Measurements from ENCODE around the gene XAGE5. TPM values are rescaled to one million over a fixed set of nuclear protein-coding genes. Genes with fewer than 3 reads are reported as not detected.

Gene XAGE5
- total RNA-seq, 1 experiment from 2014 or later, result not detected

Other genes starting within 250 kb of the XAGE5 start
- not detected in 2 replicates for gene SSX7, start 156.4 kb upstream of the XAGE5 start, total RNA-seq (2014; rRNA removed; shearing (Covaris generic))
- 0.45 TPM in 1 of 2 replicates, not detected in the other for gene SSX2, start 104.1 kb upstream of the XAGE5 start, total RNA-seq (2014; rRNA removed; shearing (Covaris generic))
- gene SSX2B, start 60.0 kb upstream of the XAGE5 start, total RNA-seq (2014; rRNA removed; shearing (Covaris generic)), result 0.10 TPM in 1 of 2 replicates, not detected in the other
- gene SPANXN5, start 13.9 kb upstream of the XAGE5 start, total RNA-seq (2014; rRNA removed; shearing (Covaris generic)), result not detected in 2 replicates
- not detected in 2 replicates for gene XAGE3, start 56.8 kb downstream of the XAGE5 start, total RNA-seq (2014; rRNA removed; shearing (Covaris generic))
- gene FAM156B, start 86.0 kb downstream of the XAGE5 start, total RNA-seq (2014; rRNA removed; shearing (Covaris generic)), result 21.5 and 24.3 TPM in 2 replicates
- 7.2 and 8.8 TPM in 2 replicates for gene FAM156A, start 147.2 kb downstream of the XAGE5 start, total RNA-seq (2014; rRNA removed; shearing (Covaris generic))
- 3.4 and 3.6 TPM in 2 replicates for gene GPR173, start 237.5 kb downstream of the XAGE5 start, total RNA-seq (2014; rRNA removed; shearing (Covaris generic))